ENCODE results near the gene FBXL7. TPM values are rescaled to one million over a fixed set of nuclear protein-coding genes. Genes with fewer than 3 reads are reported as not detected.
"Not testable (repeated sequence)": the region's sequence is repeated elsewhere in the genome, so short reads cannot be mapped to it uniquely, and the experiment has no call there.

FBXL7 gene
- total and polyA plus RNA-seq, 2 experiments from 2014 or later, result 4.5 to 15.2 TPM

- TF ChIP-seq REST (IDR thresholded peaks at IDR 0.05; ENCODE audit: unreplicated experiment) (no peak), ETS1 (IDR thresholded peaks at IDR 0.05) (no peak), POLR2AphosphoS5 (IDR thresholded peaks at IDR 0.05; ENCODE audit: low read depth) (no peak), ZNF114 (CRISPR knock-in tag; IDR thresholded peaks at IDR 0.05) (no peak), CREB1 (CRISPR knock-in tag; IDR thresholded peaks at IDR 0.05; ENCODE audit: low read depth) (no peak), JUNB (IDR thresholded peaks at IDR 0.05; ENCODE audit: unreplicated experiment) (no peak), EZH2 (IDR thresholded peaks at IDR 0.05; ENCODE audit: low read depth, unreplicated experiment) (no peak), NANOG (IDR thresholded peaks at IDR 0.05; ENCODE audit: borderline replicate concordance) (no peak), CTCF (conservative IDR thresholded peaks at IDR 0.05; ENCODE audit: low read depth in 2 of 2) (no peak), STAT1 (IDR thresholded peaks at IDR 0.05; ENCODE audit: unreplicated experiment) (no peak), EZH2phosphoT487 (IDR thresholded peaks at IDR 0.05; ENCODE audit: unreplicated experiment) (no peak)
These were observed 364.7 kb downstream of the FBXL7 start (continued) for GRCh38 chr5:15864536-15865215.

GRCh38 chr5:15872259-15872658 lies 372.3 kb downstream of the FBXL7 start:
- not testable (repeated sequence) for H3K4me3 Mint-ChIP-seq; ATAC-seq; H3K36me3 ChIP-seq (ENCODE audit: insufficient read depth); H2AFZ ChIP-seq; H3K4me2 ChIP-seq; H3K79me2 ChIP-seq (replicated peaks; ENCODE audit: insufficient read depth); H3K4me3 ChIP-seq; H3K27me3 Mint-ChIP-seq (ENCODE audit: insufficient read depth, low read depth, poor library complexity); H3F3A ChIP-seq (replicated peaks; ENCODE audit: low read depth); DNase-seq (ENCODE audit: low spot score); H3K27ac ChIP-seq (ENCODE audit: low read depth); H3K9me2 ChIP-seq (ENCODE audit: insufficient read depth); H3K27me3 ChIP-seq (ENCODE audit: insufficient read depth); H3K27ac Mint-ChIP-seq; H3K4me1 Mint-ChIP-seq; H3K4me1 ChIP-seq (ENCODE audit: insufficient read depth); H4K20me1 ChIP-seq (replicated peaks; ENCODE audit: insufficient read depth)
- Mint-ChIP-seq H3K36me3 (ENCODE audit: low read depth) (peaks cover 36% of the 10 kb centered on the region), H3K9me3 (peaks cover 36% of the 10 kb centered on the region)
